ENCODE results near the gene BANP.
"Not testable (repeated sequence)": the region's sequence is repeated elsewhere in the genome, so short reads cannot be mapped to it uniquely, and the experiment has no call there.

The BANP gene

GRCh38 chr16:87996962-87997880 lies 46.0 kb downstream of the BANP start:
- no peak for DNase-seq

GRCh38 chr16:87998184-87998793 lies 47.1 kb downstream of the BANP start:
- not testable (repeated sequence) for DNase-seq

DNA sequence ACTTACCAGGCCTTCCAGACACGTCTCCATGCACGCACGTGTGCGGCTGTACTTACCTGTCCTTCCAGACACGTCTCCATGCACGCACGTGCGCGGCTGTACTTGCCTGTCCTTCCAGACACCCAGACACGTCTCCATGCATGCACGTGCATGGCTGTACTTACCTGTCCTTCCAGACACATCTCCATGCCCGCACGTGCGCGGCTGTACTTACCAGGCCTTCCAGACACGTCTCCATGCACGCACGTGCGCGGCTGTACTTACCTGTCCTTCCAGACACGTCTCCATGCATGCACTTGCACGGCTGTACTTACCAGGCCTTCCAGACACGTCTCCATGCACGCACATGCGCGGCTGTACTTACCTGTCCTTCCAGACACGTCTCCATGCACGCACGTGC lies 47.8 kb downstream of the BANP start:
- DNase-seq: not testable (repeated sequence)

GRCh38 chr16:88002211-88002610 lies 51.0 kb downstream of the BANP start:
- DNase-seq: no peak

- DNase-seq: no peak
Observed at GRCh38 chr16:88002749-88003148, 51.5 kb downstream of the BANP start.

DNA sequence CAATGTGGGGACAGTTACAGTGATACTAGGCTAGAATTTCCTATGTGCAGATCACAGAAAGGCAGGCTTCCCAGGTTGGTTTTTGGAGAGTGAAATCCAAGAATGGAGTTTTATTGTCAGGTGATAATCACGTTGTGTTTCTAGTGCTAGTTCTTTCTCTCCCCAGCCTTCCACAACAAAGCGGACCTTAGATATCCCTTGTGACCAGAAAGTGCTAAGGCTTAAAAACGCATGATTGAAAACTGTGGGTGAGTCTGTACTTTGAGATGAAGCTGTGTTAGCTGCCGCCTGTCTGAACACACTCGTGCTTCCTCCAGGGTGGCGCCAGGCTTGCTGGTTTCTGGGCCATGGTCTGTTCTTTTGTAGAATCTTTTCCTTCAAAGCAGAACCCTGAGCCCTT lies 52.1 kb downstream of the BANP start:
- DNase-seq: no peak

DNA sequence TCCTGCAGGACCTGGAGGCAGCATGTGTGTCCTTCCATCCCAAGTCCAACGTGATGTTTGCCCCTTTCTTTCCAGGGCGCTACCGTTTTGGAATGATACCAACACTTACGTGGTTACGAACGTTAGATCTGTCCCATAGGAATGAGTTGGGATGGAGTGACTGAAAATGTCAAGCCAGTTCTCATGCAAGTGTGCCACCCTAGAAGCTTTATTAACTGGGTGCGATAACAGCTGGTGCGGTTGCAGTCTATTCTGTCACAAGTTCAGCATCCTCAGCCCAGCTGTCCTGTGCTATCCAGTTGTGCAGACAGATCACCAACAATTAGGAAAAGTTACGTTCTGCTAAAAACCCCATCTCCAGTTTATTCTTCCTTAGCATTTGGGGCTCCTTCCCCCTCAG lies 52.5 kb downstream of the BANP start:
- no peak for DNase-seq

- no peak for DNase-seq
Observed at GRCh38 chr16:88004391-88004790, 53.2 kb downstream of the BANP start.

- DNase-seq: no peak
Observed at GRCh38 chr16:88005181-88005581, 53.9 kb downstream of the BANP start.

DNA sequence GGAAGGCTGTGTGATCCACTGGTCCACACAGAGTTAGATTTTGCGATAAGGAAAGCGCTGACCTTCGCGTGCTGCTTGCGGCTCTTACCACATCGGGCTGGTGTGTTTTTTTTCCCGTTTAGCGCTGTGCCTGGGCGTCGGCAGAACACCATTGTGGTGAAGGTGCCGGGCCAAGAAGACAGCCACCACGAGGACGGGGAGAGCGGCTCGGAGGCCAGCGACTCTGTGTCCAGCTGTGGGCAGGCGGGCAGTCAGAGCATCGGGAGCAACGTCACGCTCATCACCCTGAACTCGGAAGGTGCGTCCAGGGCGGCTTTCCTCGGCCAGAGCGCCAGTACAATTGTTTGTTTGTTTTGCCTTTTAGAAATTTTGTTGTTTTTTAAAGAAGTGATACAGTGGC lies 54.7 kb downstream of the BANP start:
- no peak for DNase-seq

DNA sequence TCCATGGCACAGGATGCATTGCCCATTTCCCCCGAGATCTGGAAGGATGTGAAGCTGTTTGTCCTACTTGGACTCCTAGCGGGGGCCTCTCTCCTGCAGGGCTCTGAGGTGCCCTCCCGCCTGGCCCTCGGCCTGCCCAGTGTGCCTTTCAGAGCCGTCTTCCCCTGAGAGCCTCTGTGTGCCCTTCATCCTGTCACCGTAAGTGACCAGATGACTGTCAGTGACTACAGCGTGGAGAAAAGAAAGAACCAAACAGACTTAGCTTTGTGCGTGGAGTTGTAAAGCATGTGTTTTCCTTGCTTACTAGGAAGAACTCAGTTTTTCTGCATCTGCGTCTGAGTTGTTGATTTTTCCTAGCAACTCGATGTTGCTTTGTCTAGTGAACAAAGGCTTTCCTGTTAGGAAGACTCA lies 56.1 kb downstream of the BANP start:
- no peak for DNase-seq

- DNase-seq: no peak
Observed at GRCh38 chr16:88008840-88009239, 57.6 kb downstream of the BANP start.

- DNase-seq: no peak
Observed at GRCh38 chr16:88009563-88010342, 58.5 kb downstream of the BANP start.

DNA sequence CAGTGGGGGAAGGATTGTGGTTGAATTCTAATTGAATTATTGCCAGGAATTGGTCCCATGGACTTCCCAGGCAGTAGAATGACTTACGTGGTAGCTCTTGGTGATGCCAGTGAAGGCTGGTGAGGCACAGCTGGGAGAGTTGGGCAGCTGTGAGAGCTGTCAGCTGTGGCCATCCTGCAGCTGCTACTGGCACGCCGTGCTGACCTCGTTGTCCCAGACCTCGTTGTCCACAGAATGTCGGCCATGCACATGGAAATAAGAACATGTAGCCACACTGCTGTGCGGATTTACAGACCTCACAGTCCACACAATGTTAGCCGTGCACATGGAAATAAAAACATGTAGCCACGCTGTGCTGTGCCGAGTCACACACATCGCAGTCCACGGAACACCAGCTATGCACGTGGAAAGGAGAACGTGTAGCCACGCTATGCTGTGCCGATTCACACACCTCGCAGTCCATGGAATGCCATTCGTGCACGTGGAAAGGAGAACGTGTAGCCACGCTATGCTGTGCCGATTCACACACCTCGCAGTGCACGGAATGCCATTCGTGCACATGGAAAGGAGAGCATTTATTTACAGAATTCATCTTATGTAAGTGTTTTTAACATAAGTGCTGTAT lies 59.2 kb downstream of the BANP start:
- no peak for DNase-seq

- DNase-seq: no peak
Observed at GRCh38 chr16:88010968-88011483, 59.8 kb downstream of the BANP start.

GRCh38 chr16:88012360-88012759 lies 61.1 kb downstream of the BANP start:
- DNase-seq: no peak

- no peak for DNase-seq
Observed at GRCh38 chr16:88013091-88013609, 61.9 kb downstream of the BANP start.

GRCh38 chr16:88013766-88014251 lies 62.6 kb downstream of the BANP start:
- DNase-seq: no peak

DNA sequence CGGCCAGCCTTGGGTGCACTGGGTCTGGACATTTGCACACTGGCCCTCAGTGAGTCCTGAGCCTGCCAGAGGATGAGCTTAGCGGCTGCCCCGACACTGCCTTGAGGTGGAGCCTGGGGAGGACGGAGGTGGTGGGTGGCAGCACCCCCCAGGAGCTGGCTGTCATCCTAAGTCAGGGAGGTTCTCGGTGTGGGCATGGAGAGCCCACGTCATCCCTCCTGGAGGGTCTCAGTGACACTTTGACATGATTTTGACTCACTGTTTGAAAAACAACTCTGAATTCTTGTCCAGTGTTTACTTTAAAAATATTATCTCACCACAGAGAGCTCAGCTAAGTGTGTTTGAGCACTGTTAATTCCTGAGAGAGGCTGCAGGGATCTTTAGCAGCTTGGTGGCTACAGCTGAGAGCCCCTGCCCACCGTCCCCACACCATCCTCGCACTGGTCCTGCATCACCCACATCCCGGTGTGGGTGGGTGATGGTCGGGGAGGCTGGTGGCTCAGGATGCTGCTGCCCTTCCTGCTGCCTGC lies 63.1 kb downstream of the BANP start:
- DNase-seq: no peak

DNA sequence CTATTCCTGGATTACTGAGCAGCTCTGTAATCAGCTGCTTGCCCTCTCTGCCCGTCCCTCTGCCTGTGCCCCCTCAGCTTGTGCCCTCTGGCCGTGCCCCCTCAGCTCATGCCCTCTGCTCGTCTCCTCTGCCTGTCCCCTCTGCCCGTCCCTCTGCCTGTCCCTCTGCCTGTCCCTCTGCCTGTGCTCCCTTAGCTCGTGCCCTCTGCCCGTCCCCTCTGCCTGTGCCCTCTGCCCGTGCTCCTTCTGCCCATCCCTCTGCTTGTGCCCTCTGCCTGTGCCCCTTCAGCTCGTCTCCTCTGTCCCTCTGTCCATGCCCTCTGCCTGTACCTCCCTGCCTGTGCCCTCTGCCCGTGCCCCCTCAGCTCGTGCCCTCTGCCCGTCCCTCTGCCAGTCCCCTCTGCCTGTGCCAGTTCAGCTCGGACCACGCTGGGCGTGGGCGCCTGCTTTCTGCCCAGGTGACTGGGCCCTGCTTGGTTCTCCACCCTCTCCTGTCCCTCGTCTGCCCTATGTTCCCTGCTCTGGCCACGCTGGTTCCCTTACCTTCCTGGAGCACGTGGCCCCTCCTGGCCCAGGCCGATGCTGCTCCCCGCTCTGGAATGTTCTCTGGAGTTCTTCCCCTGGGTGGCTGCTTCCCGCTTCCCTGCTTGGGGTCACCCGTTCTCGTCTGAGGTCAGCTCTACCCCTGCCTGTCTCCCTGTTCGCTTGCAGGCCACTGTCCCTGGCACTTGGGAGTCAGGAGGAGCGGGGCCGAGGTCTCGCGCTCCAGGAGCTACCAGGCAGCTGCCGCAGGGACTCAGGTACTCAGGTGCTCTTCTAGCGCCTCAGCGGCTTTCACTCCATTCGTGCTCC lies 63.9 kb downstream of the BANP start:
- no peak for DNase-seq

- no peak for DNase-seq
Observed at GRCh38 chr16:88015806-88016140, 64.5 kb downstream of the BANP start.
